ENCODE data around the gene ZNF451.

Gene ZNF451

GRCh38 chr6:57215260-57215659 lies 125.3 kb downstream of the ZNF451 start:
- no peak for DNase-seq

- DNase-seq = no peak
These were observed 126.5 kb downstream of the ZNF451 start for GRCh38 chr6:57216235-57217101.

DNA sequence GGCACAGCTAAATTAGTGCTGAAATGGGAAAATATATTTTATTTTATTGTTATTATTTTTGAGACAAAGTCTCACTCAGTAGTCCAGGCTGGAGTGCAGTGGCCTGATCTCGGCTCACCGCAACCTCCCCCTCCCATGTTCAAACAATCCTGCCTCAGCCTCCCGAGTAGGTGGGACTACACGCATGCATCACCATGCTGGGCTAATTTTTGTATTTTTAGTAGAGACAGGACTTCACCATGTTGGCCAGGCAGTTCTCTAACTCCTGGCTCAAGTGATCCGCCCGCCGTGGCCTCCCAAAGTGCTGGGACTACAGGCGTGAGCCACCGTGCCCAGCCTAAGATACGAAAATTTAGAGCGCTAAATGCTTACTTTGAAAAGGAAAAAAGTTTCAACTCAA lies 127.3 kb downstream of the ZNF451 start:
- DNase-seq = no peak
